Tracheal epithelial cell (primary cell): ENCODE results near the gene LAMTOR1. TPM values are rescaled to one million over a fixed set of nuclear protein-coding genes. Genes with fewer than 3 reads are reported as not detected.

Source experiments
- total RNA-seq: library from RNA; depleted of rRNA; stranded (reverse); fragments of >200 nt; gene quantifications from 2 replicates; pipeline ENCODE4 v1.2.1, GENCODE V29; 2014

The LAMTOR1 gene
- 81.2 and 103 TPM in 2 replicates for total RNA-seq

DNA sequence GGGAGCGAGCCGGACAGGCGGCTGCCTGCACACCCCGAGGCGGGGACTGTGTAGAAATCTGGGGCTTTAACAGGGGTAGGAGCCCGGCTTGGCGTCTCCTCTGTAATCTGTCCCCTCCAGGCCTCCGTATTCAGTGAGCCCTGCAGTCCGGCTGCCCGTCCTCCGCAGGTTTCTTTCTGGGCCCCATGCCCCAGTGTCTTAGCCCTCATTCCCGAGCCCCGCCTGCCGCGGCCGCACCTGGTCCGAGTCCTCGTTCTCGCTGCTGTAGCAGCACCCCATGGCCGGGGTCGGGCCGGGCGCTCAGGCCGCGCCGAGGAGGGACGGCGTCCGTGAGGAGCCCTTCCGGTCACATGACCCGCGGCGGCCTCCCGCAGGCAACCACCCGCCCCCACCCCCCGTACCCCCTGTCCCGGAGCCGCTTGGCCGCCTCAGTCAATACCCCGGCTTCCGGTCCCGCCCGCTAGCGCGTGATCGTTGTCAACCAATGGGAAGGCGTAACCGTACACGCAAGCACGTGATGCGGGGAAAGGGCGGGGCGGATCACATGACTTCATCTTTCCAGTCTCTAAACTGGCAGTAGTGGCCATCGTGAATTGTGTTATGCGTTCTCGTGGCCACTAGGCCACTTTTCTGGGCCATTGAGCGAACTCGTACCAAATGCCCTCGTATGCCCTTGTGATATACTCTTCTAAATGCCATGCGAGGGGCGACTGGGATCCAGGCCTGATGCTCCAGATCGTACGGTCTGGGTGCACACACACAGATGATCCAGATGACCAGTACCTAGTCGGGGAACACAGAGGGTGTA lies at the start of gene LAMTOR1:
Gene LAMTOR1, minus strand, starts transcription at position 352 of the 808 bp plus-strand sequence. Its CDS starts 73 bp downstream, at position 279.

DNA sequence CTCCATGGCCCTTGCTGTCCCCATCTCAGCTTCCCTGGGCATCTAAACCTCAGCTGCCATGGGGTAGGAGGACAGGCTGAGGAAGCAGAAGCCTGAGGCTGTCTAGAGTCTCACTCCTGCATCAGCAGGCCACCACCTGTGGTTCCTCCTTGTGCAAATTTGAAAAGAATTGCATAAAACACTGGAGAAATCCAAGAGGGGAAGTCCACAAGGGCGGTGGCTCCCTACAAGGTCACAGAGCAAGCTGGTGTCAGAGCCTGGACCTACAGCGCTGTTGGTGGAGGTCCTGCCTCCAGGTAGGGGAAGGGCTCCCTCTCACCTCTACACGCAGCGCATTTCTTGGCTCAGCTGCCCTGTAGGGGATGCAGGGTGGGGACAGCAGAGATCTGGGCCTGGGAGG lies 32.4 kb upstream of the LAMTOR1 start, which contains the start of gene FOLR3:
Gene FOLR3, plus strand, starts transcription at position 253 of the 400 bp plus-strand sequence. CDS start 228 bp downstream, outside the sequence.

DNA sequence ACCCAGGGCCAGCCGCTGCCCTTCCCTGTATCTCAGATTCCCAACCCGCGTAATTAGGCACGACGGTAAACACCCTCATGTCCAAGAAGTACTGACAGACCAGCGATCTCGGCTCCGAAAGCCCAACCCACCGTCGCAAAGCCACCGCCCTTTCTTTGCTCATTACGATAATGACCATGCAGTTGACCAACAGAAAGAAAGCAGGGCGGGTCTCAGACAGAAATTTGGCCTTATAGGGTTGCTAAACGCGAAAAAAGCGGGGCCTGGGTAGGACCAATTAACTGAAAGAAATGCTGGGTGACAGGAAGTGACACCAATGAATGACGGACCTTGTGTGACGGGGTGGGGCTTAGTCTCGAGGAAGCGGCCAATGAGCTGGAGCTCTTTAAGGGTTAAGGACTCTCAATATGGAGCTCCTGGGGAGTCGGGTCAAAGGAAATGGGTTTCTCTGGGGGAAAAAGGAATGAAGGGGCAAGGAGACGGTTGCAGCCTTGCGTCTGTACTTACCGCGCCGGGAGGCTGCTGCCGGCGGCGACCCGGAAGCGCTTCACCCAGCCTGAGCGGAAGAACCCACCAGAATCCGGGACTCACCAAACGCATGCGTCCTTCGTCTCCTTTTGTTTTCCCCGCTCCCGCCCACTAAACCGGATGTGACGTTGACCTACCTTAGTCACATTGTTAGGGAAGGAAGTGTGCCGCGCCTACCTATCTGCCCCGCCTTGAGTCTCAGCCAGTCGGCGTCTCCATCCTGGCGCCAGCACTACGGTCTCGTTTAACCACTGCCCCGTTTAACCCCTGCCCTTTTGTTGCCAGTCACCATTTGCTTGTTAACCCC lies 9.3 kb upstream of the LAMTOR1 start, which contains the start of gene ANAPC15:
Gene ANAPC15, minus strand, starts transcription at position 553 of the 835 bp plus-strand sequence. CDS start 1,419 bp downstream, outside the sequence.

DNA sequence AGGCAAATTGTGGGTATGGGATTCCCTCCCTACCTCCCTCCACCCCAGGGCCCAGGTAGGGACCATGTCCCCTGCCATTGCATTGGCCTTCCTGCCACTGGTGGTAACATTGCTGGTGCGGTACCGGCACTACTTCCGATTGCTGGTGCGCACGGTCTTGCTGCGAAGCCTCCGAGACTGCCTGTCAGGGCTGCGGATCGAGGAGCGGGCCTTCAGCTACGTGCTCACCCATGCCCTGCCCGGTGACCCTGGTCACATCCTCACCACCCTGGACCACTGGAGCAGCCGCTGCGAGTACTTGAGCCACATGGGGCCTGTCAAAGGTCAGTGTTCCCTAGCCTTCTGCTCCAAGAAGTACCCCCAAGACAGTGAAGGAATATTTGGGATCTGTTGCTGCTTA lies 2.8 kb upstream of the LAMTOR1 start, which contains the start of gene TOMT:
Gene TOMT, plus strand, starts transcription at position 37 of the 400 bp plus-strand sequence. Its CDS starts 28 bp downstream, at position 65.

DNA sequence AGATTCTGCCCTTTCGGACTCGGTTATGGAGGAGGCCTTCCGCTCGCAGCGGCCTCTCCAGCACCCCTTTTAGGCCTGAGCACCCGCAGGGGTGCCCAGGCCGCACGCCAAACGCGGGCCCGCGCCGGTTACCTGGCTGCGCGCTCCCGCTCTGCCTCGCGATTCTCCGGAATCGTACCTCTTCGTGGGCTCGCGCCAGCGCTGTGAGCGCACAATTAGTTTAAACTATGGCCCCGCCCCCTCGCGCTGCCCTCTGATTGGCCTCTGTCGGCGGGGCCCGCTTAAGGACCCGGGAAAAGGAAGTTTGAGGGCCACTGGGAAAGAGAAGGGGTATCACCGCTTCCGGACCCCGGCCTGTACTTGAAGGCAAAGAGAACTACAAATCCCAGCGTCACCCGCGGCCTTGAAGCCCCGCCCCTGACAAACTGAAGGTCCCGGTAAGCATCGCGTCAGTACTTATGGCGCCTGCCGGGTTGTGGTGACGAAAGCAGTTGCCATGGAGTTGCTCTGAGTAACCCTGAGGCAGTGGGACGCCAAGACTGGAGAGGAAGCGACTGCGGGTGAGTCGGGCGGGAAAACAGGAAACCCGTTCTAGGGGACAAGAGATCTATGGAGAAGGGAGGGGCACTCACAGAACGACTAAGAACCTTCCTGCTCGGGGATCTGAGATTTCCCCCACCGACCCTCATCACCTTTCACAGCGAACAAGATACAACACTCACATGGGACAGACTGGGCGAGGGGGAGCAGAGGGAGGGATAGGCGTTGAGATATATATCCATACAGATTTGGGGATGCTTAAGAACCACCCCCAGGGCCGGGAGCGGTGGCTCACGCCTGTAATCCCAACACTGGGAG lies 22.5 kb downstream of the LAMTOR1 start, which contains the start of the genes LRRC51 and NUMA1:
Gene LRRC51, plus strand, starts transcription at position 525 of the 858 bp plus-strand sequence. CDS start 8,234 bp downstream, outside the sequence.
Gene NUMA1, minus strand, starts transcription at position 217 of the 858 bp plus-strand sequence. CDS start 44,599 bp downstream, outside the sequence.

Other genes starting within 250 kb of the LAMTOR1 start
- not detected in 2 replicates for gene DEFB131B, start 224.8 kb downstream of the LAMTOR1 start, total RNA-seq
- 2.2 and 7.5 TPM in 2 replicates for gene XNDC1N, start 174.7 kb downstream of the LAMTOR1 start, total RNA-seq
- gene RNF121, start 174.3 kb downstream of the LAMTOR1 start, total RNA-seq: 11.5 and 28.4 TPM in 2 replicates
- gene IL18BP, start 104.4 kb downstream of the LAMTOR1 start, total RNA-seq: 0.24 and 0.64 TPM in 2 replicates
- gene NUMA1, start 22.8 kb downstream of the LAMTOR1 start, total RNA-seq: 53.3 and 90.4 TPM in 2 replicates
- gene LRRC51, start 22.4 kb downstream of the LAMTOR1 start, total RNA-seq: 3.2 and 4.8 TPM in 2 replicates
- not detected in 2 replicates for gene TOMT, start 2.6 kb upstream of the LAMTOR1 start, total RNA-seq
- gene ANAPC15, start 9.4 kb upstream of the LAMTOR1 start, total RNA-seq: 14.3 and 15.2 TPM in 2 replicates
- gene FOLR3, start 32.4 kb upstream of the LAMTOR1 start, total RNA-seq: 10.7 and 14.2 TPM in 2 replicates
- gene FOLR1, start 88.8 kb upstream of the LAMTOR1 start, total RNA-seq: 2.1 and 5.3 TPM in 2 replicates
- not detected in 2 replicates for gene FOLR2, start 113.5 kb upstream of the LAMTOR1 start, total RNA-seq
- gene INPPL1, start 121.5 kb upstream of the LAMTOR1 start, total RNA-seq: 18.1 and 28.9 TPM in 2 replicates
- not detected in 2 replicates for gene PHOX2A, start 140.9 kb upstream of the LAMTOR1 start, total RNA-seq